Activated CD4-positive, alpha-beta T cell treated with anti-CD3 and anti-CD28 coated beads, Interleukin-10, Interleukin-2, amounts not matched to agents 100 ng/mL and 50 ng/mL, durations not matched to agents 16 hours and 8 hours (primary cell): ENCODE results near the gene MXRA8.
"Not testable (repeated sequence)": the region's sequence is repeated elsewhere in the genome, so short reads cannot be mapped to it uniquely, and the experiment has no call there.

ENCODE experiments used
- DNase-seq: peaks from one replicate; pipeline ENCODE4 v3.0.0-alpha.2; 2020

Gene MXRA8

DNA sequence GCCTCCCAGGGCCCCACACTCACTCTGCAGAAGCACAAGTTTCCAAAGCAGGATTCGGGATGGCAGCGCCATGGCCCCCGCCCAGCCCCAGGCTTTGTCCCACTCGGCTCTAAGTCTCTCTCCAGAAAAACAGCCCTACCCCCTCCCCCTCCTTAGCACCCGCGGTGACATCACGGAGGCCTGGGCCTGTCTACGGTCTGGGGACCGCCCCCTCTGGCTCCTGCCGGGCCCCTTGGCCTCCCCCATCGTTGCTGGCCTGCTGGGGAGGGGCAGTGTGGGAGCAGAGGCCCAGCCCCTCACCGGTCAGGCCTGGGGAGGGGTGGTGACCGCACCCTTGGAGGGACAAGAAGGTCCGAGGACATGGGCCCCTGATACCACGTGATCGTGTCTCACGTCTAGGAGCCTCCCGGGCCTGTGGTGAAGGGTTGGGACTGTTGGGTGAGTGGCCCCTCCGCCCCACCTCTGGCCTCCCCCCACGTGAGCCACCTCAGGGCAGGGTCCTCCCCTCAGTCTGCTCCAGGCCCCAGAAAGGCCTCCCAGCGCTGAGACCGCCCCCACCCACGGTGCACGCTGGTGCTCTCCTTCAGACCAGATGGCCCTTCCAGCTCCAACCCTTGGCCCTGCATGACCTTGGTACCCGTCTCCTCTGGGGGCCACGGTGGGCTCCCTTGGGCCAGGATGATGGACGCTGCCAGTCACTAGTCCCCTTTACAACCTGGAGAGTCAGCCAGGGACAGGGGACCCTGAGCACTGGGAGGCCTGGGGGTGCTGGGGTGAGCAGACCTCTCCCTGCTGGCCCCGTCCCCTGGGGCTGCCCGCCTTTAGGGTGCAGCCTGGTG lies at the start of gene MXRA8:
MXRA8 (minus strand) TSS at position 123 of the 839 bp plus-strand sequence; CDS start at position 72, 51 bp downstream.
- DNase-seq = no peak

GRCh38 chr1:1407636-1408318 lies 49.4 kb upstream of the MXRA8 start:
- peak; percentile 41 for DNase-seq

- peak; percentile 98 for DNase-seq
Observed at GRCh38 chr1:1406821-1407635, 48.7 kb upstream of the MXRA8 start, which contains the start of gene MRPL20. Gene MRPL20 (minus strand): TSS chr1:1407293. CDS start chr1:1407217, 76 bp downstream.

DNA sequence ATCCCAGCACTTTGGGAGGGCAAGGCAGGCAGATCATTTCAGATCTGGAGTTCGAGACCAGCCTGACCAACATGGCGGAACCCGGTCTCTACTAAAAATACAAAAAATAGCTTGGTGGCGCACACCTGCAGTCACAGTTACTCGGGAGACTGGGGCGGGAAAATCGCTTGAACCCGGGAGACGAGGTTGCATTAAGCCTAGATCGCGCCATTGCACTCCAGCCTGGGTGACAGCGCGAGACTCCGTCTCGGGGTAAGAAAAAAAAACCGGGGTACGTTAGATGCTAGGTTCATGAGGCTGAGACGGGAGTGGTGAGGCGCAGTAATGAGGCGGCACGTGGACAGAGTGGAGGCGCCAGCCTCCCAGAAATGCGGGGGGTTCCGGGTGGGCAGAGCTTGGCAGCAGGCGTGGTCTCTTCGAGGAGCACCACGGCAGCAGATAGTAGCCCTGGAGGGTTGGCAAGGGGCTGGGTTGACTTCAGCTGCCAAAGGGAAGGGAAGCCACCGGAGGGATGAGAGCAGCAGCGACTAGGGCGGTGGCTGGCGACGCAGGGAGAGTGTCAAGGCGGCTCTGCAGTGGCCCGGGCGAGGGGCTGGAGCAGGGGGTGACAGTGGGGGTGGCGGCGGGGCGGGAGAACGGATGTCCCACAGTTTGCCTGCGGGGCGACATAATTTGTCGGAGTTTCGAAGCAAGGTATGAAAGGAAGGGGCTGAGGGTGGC lies 47.9 kb upstream of the MXRA8 start:
- DNase-seq = peak; percentile 30

- DNase-seq = no peak
Observed at GRCh38 chr1:1403653-1404052, 45.3 kb upstream of the MXRA8 start.

DNA sequence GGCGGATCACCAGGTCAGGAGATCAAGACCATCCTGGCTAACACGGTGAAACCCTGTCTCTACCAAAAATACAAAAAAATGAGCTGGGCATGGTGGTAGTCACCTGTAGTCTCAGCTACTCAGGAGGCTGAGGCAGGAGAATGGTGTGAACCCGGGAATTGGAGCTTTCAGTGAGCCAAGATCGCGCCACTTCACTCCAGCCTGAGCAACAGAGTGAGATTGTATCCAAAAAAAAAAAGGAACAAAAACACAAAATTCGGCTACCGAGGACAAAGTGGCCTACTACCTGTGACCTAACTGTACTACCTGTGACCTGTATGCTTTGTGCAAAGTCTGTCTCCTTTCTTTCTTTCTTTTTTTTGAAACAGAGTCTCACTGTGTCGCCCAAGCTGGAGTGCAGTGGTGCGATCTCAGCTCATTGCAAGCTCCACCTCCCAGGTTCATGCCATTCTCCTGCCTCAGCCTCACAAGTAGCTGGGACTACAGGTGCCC lies 44.6 kb upstream of the MXRA8 start:
- not testable (repeated sequence) for DNase-seq

GRCh38 chr1:1402072-1402900 lies 43.9 kb upstream of the MXRA8 start:
- peak; percentile 54 for DNase-seq

- DNase-seq = no peak
Observed at GRCh38 chr1:1401457-1402010, 43.2 kb upstream of the MXRA8 start.

DNA sequence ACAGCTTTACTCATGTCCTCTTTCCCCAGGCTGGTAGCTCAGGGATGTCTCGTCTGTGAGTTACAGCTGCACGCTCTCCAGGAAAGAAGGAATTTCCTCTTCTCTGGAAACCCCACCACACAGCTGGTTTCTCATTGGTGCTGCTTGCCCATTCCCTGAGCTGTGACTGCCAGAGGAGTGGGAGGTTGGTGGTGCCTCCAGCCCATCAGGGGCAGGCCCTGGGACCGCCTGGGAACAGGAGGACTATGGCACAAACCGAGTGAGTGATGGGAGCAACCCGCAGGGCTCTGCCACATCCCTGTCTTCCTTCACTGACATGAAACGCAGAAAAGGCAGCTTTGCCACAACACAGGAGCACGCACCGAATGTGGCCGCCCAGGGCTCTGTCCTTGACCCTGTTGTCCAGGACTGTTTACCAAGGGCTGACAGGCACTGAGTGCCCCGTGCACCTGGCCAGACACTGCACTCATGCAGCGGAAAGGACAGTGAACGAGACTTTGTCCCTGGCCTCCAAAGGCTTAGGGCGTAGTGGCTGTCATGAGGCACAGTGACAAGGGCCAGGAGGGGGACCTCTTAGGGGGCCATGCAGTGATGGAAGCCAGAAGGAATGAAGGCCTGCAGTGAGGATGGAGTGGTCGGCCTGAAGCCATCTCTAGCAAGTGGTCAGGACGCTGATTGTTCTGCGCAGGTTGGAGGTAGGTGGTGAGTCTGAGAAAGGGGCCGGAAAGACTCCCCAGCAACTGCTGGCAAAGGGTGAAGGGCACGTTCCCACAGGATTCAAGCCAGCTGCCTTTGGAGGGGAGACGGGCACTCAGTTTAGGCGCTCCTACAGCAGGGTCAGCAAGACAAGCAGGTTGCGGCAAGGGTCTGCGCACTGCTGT lies 42.5 kb upstream of the MXRA8 start:
- DNase-seq = no peak

- DNase-seq = peak; percentile 38
Observed at GRCh38 chr1:1399872-1400575, 41.7 kb upstream of the MXRA8 start.

DNA sequence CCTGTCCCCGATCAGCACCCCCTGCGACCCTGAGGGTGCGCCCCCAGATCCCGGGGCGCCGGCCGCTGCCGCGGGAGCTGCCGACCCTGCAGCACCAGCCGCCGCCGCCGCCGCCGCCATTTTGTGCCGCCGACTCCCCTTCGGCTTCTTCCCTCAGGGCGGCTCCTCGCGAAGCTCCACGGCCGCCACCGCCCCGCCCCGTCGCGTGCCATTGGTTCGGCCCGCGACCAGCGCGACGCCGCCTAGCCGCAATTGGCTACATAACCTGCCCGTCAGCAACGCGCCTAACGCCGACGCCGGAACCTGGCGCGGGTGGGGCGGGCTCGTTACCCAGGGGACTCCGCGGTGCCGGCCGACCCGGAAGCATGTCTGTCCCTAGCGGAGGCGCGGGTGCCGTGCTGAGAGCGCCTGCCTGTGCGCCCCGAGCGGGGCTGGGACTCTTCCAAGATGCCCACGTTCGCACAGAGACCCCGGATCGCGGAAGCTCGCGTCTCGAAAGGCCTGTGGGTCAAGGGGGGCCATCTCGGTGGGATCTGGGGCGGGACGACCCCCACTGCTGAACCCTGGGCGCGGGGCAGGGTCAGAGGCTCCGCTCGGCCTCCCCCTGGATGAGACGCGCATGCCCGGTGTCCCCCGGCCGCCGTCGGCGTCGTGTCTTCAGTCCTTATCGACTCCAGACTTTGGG lies 41.0 kb upstream of the MXRA8 start, which contains the start of gene CCNL2:
CCNL2 (minus strand) TSS at position 149 of the 685 bp plus-strand sequence; CDS start at position 120, 29 bp downstream.
- DNase-seq = peak; percentile 99

DNA sequence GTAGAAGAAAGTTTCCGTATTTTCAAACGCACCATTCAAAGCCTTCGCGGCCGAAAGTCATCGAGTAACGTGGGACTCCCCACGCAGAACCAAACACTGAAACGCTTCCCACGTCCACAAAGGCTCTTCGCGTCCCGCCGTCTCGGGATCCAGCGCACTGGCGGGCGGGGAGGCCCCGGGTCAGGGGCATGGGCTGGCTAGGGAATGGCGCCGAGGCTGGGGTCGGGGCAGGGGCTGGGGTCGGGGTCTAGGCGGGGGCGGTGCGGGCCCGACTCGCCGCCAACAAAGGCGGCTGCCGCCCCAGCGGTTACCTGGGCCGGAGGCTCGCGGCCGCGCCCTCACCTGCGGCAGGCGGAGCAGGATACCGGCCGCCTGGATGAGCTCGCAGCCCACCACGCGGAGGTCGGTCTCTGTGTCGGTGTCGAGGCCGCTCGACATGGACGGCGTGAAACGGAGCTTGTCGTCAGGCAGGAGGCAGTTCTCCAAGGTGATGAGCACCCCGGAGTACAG lies 40.4 kb upstream of the MXRA8 start:
- no peak for DNase-seq

- no peak for DNase-seq
Observed at GRCh38 chr1:1397839-1398523, 39.6 kb upstream of the MXRA8 start.

- DNase-seq = no peak
Observed at GRCh38 chr1:1395166-1395565, 36.8 kb upstream of the MXRA8 start.

DNA sequence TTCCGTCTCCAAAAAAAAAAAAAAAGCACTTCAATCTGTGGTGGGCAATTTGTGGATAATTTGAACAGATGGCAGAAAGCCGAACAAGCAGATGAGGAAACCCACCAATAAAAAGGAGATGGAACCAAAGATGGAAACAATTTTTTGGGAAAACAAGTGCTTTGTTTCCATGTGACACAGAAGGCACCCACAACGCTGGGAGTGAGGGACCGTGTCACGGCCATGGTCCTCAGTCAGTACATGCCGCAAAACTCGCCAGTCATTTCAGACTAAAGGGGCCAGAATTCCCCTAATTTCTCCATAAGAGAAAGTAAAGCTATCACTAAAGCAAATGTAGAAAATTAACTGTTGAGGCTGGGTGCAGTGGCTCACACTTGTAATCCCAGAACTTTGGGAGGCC lies 35.8 kb upstream of the MXRA8 start:
- DNase-seq = no peak

GRCh38 chr1:1393428-1393827 lies 35.1 kb upstream of the MXRA8 start:
- DNase-seq = no peak

DNA sequence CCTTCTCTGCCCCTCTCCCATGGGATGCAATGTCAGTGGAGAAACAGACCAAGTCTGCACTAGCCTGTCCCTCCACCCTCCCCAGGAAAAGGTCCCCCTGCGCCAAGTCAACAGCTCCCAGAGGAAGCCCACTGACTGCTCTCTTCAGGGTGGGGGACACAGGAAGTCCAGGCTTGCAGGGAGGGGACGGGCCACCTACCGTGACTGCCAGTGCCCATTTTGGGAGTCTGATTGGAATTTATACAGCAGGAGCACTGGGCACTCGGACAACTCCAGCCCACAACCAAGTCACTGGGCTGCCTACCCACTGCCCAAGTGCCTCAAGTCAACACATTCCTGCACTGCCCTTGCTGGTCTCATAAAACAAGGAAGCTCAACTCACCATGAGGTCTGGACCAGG lies 34.7 kb upstream of the MXRA8 start:
- no peak for DNase-seq

- DNase-seq = no peak
Observed at GRCh38 chr1:1391225-1391624, 32.9 kb upstream of the MXRA8 start.
